HG03135 (cell line): ENCODE results near the gene CPB1.

Source experiments
- ATAC-seq: cut with Tn5 transposase; IDR thresholded peaks from one replicate; pipeline ENCODE4 v1.9.1; 2021; ENCODE audit warnings: mild to moderate bottlenecking, moderate library complexity; ENCODE audit not compliant: unreplicated experiment

The CPB1 gene

DNA sequence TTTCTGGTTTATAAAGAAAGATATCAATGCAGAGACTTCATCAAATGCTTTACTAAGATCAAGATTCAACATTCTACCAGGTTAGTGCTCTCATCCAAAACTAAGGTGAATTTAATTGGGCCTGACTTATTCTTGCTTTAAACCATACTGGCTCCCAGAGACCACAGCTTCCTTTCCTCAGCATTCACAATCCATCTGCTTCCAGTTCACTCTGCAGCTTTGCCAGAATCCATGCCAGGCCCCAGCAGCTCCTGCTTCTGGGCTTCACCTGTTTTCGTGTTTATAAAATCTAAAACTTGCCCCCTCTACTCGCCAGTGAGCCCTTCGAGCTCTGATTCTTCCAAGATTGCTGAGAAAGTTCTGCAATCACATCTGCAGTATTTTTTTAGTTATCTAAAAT lies 2.3 kb downstream of the CPB1 start:
- no peak for ATAC-seq

DNA sequence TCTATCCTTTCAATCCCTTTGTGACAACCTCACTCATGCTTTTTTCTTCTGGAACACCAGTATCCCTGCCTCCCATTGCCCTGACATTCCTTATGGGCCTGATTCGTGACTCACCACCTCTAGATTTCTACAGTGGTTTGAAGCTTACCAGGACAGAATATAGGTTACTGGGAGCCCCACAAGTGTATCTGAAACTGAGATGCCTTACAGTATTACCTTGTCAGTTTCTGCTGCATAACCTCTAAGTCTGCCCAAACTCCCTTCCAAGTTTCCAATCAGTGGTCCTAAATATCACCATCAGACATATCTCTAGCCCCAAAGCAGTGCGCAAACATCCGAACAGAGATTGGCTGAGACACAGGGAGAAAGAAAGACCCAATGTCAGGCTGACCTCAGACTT lies 5.6 kb downstream of the CPB1 start:
- ATAC-seq: no peak

DNA sequence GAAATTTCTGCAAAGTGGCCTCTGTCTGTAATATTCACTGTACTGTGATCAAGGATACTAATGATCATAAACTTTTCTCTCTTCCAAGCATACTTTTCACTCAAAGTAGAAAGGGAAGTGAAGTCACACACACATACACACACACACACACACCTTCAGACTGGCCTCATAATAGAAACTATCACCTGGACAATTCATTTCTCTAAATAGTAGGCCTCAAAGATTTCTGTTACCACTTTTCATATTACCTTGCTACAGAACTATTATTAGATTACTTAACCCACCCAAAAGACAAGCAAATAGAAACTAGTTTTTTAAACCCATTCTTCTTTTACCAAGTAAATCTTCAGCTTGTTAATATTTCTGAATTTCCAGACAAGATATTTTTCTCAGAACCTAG lies 12.2 kb downstream of the CPB1 start:
- ATAC-seq: peak; percentile 62

DNA sequence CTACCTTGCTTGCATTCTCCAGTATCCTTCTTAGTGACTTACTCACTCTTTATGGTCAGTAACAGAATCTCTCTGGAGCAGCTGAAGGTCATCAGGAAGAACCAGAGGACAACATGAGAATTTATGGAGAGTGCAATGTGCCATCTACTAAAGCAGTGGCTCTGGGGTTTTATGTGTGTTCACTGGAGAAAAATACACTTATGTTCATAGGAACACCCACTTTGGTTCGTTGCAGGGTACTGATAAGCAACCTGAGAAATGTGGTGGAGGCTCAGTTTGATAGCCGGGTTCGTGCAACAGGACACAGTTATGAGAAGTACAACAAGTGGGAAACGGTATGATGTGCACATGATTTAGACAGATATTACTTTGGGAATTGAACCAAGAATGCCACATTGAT lies 12.8 kb downstream of the CPB1 start:
- ATAC-seq: no peak

DNA sequence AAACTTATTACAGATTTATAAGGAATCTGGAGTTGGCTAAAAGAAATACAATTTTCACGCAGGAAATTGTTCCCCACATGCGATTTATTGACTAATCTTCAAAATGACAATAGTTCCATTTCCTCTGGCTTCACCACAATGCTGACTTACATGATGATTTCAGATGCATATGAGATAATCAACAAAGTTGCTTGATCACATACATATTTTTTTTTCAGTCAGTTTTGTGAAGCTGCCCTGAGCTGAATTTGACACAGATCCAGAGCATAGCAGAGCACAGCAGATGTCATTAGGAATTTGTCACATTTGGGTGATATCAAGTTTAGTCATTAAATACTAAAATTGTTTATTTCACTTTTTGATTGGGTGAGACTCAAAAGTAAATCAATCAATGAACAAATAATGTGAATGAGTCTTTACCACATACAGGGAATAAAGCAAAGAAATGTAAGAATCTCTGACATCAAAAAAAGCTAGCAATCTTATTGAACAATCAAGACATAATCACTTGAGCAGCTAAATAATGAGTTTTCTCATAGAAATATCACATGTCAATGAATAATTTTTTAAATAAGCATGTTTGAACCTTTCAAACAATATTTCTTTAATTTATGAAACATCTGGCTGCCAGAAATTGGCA lies 18.3 kb downstream of the CPB1 start:
- no peak for ATAC-seq

DNA sequence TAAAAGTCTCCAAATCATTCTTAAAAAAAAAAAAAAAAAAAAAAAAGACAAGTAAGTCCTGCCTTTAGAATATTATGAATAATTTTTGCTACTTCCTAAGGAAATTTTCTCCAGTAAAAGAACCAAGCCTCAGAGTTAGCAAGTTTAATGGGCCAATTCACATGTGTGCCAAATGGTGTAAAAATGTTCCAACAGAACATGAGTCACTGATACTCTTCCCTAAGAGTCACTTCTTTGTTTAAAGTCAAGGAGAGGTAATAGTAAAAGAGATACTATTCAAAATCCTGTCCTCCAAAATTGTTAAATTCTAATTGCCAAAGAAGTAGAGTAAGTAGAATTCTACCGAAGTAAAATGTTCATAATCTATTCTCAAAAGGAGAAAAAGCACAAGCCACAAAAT lies 19.7 kb downstream of the CPB1 start:
- no peak for ATAC-seq

DNA sequence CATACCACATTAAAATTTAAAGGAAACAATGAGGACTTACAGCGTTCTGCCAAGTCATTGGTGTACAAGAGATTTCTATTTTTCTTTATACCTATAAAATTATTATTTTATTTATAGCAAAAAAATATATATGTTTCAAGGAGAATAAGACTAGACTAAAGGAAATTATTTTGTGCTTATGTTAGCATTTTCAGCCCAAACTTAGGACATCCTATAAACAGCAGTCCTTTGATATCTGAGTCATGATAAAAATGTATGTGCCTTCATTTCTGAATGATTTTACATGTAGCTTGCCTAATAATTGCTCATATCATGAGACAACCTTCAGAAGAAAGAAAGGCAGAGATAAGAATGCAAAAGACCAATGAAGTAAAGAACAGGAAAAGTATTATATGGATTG lies 20.8 kb downstream of the CPB1 start:
- no peak for ATAC-seq

DNA sequence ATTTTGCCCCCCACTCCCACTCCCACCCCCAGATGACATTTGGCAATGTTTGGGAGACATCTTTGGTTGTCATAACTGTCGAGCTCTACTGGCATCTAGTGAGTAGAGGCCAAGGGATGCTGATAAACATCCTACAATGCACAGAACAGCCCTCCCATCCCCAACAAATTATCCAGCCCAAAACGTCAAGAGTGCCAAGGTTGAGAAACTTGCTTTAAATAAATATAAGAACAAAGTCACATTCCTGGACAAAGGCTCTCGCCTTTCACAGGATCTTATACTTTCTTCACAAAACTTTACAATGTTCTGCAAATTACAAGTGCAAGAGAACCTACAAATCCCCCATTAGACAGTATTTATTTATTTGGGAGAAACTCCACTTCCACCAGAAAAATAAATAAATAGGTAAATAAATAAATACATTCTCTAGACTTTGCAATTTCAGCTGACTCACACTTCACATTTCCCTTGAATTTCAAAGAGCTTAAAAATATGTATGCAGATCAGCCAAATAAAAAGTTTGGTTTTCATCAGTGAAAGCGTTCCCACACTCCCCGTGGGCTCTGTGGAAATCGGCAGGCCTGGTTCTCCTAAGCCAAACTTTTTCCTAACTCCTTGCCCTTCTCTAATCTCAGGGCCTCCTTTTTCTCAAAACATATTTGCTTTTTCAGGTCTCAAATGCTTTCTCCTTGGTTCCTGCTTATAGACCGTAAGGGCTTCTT lies 24.8 kb downstream of the CPB1 start:
- ATAC-seq: no peak

DNA sequence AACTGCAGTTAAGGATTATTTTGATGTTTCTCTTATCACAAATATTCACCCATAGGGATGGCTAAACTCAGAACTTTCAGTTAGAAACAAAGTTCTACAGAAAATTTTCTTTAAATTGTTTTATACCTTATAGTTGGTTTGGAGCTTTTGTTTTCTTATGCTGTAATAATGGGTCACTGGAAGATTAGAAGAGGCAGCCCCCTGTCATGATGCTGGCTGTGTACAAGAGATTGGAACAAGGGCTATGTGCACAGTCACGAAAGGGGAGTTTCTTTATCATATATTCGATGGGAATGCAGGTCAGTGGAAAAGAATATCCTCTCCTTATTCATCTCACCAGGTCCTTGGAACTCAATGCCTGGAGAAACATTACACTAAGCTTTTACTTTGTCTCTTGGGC lies 25.5 kb downstream of the CPB1 start:
- ATAC-seq: no peak

DNA sequence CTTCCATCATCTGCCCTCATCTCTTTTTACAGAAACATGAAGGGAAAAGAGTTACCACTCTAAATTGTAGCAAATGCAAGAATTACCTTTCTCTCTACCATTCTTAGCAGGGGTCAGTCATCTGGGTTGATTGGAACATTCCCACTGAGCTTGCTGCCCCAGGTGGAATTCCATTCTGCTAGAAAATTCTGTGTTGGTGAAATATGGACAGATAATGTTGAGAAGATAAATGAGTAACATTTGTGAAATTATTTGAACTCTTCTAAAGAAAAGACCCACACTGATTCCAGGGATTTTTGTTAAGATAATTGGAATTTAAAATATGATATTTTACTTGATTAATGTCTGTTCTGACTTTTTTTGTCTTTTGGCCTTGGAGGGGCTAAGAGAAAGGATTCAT lies 26.4 kb downstream of the CPB1 start:
- ATAC-seq: no peak

DNA sequence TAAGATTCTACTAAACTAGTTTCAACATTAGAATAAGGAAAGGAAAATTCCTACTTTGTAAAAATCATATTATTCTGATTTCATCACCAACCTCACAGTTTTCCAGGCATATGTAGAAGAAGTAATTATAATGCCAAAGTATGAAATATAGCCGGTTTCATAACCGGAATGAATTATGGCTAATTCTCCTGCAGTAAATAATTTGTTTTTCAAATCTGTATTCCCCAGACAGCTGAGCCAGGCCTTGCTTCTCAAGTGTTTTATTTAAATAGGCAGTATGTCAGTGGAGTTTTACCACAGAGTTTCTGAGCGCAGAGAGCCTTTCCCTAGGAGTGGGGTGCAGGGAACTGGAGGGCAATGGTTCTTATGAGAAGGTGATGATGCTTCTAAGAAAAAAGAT lies 28.8 kb downstream of the CPB1 start:
- ATAC-seq: no peak

DNA sequence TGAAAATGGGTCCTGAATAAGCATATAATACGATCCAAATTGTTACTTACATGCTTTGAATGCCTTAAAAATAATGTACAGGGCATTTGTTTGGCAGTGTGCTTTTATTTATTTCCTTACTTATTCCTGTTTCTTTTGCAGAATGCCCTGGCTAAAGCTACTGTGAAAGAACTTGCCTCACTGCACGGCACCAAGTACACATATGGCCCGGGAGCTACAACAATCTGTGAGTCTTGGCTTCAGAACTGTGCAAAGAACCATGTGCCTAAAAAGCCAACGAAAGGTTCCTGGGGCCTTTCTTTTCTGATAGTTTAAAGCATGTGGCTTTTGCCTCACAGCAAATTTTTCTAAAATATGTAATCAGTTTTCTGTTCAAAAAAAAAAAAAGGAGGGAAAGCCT lies 29.7 kb downstream of the CPB1 start:
- no peak for ATAC-seq

DNA sequence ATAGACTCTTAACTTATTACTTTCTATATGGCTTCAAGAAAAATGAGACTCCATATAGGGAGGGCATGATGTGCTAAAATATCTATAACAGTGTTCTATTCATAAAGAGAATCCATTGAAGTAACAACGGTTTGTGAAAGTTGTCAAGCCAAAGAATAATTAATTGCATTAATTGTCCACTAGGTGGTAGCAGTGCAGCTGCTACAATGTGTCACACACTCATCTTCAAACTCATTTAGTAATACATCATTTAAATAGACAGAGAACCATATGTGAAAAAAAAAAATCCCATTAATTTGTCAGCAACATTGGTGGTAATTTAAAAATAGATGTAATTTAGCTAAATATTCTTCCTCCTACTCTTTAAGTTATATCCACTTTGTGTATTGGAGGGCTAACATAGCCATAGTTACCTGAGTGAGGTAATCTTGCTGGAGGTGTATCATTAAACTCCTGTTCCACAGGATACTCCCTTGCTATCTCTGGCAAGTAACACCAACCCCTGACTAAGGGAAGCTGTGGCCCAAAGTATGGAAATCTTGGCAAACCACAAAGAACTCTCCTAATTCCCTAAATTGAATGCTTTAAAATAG lies 33.8 kb downstream of the CPB1 start:
- peak; percentile 90 for ATAC-seq

DNA sequence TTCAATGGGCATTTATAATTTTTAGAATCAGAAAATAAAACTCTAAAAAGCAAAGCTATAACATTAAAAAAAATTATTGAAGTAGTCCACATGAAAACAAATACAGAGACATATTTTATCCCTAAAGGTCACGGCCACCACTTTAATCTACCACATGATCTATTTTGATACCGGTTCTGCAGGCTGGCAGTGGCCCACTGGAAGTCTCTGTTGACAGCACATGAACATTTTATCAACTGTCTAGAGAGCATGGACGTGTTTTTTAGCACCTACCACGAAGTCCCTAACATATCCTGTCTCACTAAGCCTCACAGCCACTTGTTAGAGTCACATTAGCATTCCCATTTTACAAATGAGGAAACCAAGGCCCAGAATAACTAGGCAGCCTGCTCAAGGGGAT lies 35.7 kb downstream of the CPB1 start:
- no peak for ATAC-seq

DNA sequence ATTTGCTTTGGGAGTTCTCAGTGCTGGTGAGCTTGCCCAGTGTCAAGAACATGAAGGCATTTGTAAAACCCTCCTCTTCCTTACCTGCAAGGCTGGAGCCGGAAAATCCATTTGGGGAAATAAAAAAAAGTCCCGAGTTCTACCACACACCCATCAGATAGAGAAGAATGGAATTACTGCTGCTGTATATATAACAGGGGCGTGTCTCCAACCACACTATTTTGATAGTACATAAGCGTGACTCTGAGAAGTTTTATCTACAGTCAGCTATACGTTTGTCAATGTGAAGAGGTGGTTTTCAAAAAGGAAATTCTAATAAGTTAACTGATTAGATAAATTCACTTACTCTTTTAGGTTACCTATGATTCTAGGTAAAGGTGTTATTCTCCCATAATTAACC lies 36.2 kb downstream of the CPB1 start:
- no peak for ATAC-seq

DNA sequence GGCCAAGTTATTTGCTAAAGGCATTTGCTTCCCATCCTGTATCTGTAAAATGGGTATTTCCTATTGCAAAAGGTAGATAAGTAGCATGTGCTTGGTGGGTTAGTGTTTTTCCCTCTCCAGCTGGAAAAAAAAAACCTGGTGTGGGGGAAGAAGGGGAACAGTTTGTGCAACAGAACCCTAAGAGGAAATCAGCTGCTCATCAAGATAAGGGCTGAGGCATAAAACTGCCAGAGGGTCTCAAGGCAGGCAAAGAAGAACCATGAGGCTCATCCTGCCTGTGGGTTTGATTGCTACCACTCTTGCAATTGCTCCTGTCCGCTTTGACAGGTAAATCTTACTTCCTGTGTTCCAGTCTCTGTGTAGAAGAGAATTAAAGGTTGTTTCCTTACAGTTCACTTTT lies 37.4 kb downstream of the CPB1 start, which contains the start of gene CPA3:
TSS of gene CPA3 (plus strand) at position 248 of the 400 bp plus-strand sequence. CDS start at position 260, 12 bp downstream.
- no peak for ATAC-seq

DNA sequence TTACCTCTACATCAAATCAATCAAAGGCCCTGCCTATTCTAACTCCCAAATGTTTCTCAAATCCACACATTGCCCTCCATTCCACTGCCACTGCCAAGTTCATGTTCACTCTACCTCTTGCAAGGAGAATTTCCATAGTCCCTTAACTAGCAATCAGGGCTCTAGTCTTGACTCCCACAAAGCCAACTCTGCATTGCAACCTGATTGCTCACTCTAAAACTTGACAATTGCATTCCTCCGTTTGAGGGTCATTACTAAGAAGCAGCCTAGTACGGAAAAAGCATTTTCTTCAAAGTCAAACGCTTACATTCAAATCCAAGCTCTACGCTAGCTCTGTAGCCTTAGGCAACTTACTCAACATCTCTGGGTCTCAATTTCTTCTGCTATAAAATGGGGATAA lies 38.6 kb downstream of the CPB1 start:
- ATAC-seq: no peak

DNA sequence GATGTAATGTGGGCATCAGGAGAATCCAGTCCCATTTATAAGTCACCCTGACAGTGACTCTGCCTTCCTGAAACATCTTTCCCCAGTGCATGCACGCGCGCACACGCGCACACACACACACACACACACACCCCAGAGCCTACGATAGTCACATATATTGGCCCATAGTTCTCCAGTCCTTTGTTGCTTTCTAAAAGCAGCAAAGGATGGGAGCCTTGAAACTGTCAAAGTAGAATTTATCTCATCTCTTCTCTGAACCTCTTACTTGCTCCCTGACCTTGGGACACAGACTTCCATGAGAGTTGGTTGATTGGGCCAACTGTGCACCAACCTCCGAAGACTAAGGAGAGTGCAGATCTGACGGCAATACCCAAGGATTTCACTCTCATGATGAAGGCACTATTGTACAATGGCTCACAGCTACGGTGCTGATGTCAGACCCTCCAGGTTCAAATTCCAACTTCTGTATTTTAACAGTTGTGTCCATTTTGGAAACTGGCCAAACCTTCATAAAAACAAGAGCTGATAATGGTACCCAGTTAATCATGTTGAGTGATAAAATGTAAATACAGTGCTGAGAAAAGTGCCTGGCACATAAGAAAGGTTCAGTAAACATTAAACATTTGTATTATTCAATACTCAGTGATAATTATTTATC lies 45.8 kb downstream of the CPB1 start:
- ATAC-seq: no peak

DNA sequence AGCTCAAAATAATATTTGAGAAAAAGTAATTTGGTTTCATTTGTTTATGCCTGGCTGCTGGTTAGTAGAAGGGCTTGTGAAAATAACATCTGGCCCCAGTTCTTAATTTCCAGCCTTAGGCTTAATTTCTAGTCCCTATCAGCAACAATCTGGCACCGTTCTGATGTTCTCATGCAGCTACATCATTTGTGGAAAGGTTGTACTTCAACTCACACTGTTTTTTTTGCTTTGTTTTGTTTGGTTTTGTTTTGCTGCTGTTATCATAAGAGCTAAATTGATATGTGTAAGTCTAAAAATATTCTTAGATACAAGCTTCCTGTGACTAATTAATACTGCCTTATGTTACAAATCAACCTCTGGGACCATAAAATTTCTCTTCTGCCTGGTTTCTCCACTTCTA lies 46.4 kb downstream of the CPB1 start:
- ATAC-seq: no peak

DNA sequence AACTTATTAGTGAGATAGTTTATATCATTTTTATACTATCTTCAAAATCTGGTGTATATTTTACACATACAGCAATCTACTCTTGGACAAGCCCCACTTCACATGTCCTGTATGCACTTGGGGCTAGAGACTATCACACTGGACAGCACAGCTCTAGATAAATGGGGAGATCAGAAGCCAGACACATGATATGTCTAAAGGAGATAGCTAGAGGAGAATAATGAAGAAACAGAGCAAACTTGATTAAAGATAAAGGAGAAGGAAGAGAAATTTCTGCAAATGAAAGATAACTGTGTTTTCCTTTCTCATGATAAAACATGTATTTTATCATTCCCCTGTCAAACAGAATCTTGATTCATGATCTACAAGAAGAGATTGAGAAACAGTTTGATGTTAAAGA lies 50.5 kb downstream of the CPB1 start:
- no peak for ATAC-seq

DNA sequence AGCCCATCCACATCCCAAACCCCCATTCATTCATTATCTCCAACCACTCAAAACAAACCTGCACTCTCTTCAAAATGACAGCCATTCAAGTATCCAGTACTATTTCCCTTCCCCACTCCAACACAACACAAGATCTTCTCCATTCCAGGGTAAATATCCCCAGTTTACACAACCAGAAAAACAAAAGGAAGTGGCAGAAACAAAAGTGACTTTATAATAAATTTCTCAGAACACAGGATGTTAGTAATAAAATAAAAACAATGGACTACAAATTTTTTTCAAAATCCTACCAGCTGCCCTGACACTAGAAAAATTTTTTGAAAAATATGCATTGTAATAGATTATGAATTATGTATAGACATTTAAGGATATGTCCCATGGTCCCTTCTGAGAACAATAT lies 51.6 kb downstream of the CPB1 start:
- ATAC-seq: no peak

DNA sequence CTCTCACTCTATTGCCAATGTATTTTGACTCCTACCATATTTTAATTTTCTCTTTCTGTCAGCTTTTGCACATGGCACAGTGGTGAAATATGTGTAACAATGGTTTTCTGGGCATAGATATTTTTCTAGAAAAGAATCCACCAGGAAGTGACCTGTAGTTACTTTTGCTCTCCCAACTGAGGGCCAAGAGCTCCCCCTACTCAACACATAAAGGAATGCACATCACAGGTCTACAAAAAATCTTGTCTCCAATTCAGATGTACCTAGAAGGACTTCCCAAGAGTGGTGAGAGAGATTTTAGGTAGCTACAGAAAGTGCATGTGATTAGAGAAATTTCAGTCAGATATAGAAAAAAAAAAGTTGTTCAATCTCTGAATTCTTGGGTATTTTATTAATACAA lies 53.1 kb downstream of the CPB1 start:
- no peak for ATAC-seq
